ENCODE data around the gene SPOCK2.
"Not testable (repeated sequence)": the region's sequence is repeated elsewhere in the genome, so short reads cannot be mapped to it uniquely, and the experiment has no call there.

Gene SPOCK2

DNA sequence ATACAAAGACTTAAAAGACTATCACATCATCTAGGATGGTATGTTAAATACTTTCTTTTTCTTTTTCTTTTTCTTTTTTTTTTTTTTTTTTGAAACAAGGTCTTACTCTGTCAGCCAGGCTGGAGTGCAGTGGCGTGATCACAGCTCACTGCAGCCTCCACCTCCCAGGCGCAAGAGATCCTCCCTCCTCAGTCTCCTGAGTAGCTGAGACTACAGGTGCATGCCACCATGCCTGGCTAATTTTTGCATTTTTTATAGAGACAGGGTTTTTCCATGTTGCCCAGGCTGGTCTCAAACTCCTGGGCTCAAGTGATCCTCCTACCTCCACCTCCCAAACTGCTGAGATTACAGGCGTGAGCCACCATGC lies 19.6 kb upstream of the SPOCK2 start:
- H3K4me1 ChIP-seq (ENCODE audit: control insufficient read depth, insufficient read depth, low read length); H3K9me3 ChIP-seq (ENCODE audit: control insufficient read depth in 2 of 2, low read length in 2 of 2); H3K36me3 ChIP-seq (ENCODE audit: control insufficient read depth in 2 of 2, insufficient read depth in 2 of 2, low read length in 2 of 2); H3K27me3 ChIP-seq (ENCODE audit: control insufficient read depth in 1 of 2, insufficient read depth in 2 of 2, low read length in 2 of 2); H3K27ac ChIP-seq (ENCODE audit: low read length); H3K4me3 ChIP-seq (ENCODE audit: low read length in 2 of 2); H3K9ac ChIP-seq (ENCODE audit: low read length in 2 of 2): not testable (repeated sequence)

DNA sequence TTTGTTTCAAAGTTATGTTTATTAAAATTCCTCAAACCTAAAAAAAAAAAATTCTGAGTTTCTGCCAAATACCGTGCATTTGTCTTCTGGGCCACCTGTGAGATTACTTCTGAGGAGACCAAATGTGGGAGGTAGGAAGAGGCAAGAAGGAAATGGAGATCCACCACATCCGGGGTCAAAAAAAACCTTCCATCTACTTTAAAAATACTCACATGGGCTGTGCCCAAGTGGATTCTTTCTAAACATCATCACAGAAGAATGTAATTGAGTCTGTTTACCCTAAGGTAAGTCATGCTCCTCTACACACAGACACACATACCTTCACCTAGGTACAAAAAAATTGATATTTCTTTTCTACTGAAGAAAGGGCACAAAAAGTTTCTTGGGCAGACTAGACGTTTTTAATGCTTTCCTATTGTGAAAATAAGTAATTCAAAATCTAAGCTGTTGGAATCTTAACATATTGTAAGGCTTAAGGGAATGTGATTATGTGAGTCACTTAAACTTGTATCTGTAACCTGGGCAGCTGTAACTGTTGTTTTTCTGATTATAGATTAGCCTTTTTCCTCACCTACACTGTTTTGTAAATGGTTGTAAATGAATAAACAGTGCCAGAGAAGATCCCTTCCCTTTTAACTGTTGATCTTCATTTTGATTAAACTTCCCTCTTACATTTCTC lies 19.1 kb upstream of the SPOCK2 start:
- Histone ChIP-seq H3K36me3 (ENCODE audit: control insufficient read depth in 2 of 2, insufficient read depth in 2 of 2, low read length in 2 of 2) (peaks cover 0 to 2% of the 10 kb centered on the region in 2 donors), H3K4me3 (ENCODE audit: low read length in 2 of 2) (no peak overlapping the region), H3K4me1 (ENCODE audit: control insufficient read depth, insufficient read depth, low read length) (peaks cover 2% of the 10 kb centered on the region), H3K27me3 (ENCODE audit: control insufficient read depth in 1 of 2, insufficient read depth in 2 of 2, low read length in 2 of 2) (no peaks in the 10 kb centered on the region), H3K27ac (ENCODE audit: low read length) (no peak overlapping the region), H3K9ac (ENCODE audit: low read length in 2 of 2) (no peak overlapping the region), H3K9me3 (ENCODE audit: control insufficient read depth in 2 of 2, low read length in 2 of 2) (no peaks in the 10 kb centered on the region)

DNA sequence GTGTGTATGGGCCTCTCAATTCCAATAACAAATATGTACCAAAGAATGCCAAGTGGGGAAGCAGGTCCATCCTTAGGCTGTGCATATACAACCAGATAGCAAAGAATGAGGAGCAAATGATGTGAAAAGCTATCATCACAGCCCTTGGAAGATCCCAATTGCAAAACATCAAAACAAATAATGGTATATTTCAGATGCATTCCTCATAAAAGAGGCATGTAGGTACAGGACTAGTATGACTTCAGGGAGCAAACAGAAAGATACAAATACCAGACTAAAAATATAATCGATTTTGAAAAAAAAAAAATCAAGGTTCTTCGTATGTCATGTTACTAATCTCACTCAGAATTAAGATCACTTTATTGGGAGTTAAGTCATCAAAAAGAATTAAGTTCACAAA lies 18.5 kb upstream of the SPOCK2 start:
- no peak overlapping the region for H3K27ac ChIP-seq (ENCODE audit: low read length)
- H3K4me1 ChIP-seq (ENCODE audit: control insufficient read depth, insufficient read depth, low read length) = peaks cover 2% of the 10 kb centered on the region
- H3K9me3 ChIP-seq (ENCODE audit: control insufficient read depth in 2 of 2, low read length in 2 of 2) = no peaks in the 10 kb centered on the region
- no peak overlapping the region for H3K9ac ChIP-seq (ENCODE audit: low read length in 2 of 2)
- H3K4me3 ChIP-seq (ENCODE audit: low read length in 2 of 2) = no peak overlapping the region
- H3K27me3 ChIP-seq (ENCODE audit: control insufficient read depth in 1 of 2, insufficient read depth in 2 of 2, low read length in 2 of 2) = no peaks in the 10 kb centered on the region
- H3K36me3 ChIP-seq (ENCODE audit: control insufficient read depth in 2 of 2, insufficient read depth in 2 of 2, low read length in 2 of 2) = peaks cover 2 to 3% of the 10 kb centered on the region in 2 donors

DNA sequence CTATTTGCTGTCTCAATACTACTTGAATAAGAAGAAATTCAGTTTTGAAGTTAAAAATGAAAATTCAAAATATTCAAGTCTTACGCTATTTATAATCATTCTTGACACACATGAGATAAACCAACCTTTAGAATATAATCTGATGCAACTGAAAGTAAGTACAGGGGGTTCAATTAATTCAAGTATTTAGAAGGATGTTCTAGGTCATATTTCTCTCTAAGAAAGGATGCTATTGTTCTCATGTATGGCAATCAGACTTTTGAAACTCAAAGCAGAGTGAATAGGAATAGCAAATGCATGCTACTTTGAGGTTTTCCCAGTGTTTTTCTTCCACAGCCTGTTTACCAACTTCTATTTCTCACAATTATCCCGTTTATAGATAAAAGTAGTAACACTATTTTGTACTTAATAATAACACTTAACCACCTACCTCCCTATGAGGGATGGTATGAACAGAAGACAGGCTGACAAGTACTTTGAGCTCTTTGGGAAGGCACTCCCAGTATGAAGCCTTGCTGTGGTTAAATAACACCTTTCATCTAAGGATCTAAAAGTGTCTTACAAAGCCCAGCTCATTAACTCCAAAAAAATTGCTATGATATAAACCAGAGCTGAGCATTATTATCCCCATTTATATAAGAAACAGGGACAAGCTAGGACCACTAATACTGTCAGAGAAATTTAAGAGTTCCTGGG lies 18.0 kb upstream of the SPOCK2 start:
- peaks cover 3 to 5% of the 10 kb centered on the region in 2 donors for H3K36me3 ChIP-seq (ENCODE audit: control insufficient read depth in 2 of 2, insufficient read depth in 2 of 2, low read length in 2 of 2)
- H3K27me3 ChIP-seq (ENCODE audit: control insufficient read depth in 1 of 2, insufficient read depth in 2 of 2, low read length in 2 of 2) = no peaks in the 10 kb centered on the region
- H3K4me1 ChIP-seq (ENCODE audit: control insufficient read depth, insufficient read depth, low read length) = peaks cover 2% of the 10 kb centered on the region
- no peak overlapping the region for H3K9ac ChIP-seq (ENCODE audit: low read length in 2 of 2)
- no peak overlapping the region for H3K4me3 ChIP-seq (ENCODE audit: low read length in 2 of 2)
- no peaks in the 10 kb centered on the region for H3K9me3 ChIP-seq (ENCODE audit: control insufficient read depth in 2 of 2, low read length in 2 of 2)
- no peak overlapping the region for H3K27ac ChIP-seq (ENCODE audit: low read length)

DNA sequence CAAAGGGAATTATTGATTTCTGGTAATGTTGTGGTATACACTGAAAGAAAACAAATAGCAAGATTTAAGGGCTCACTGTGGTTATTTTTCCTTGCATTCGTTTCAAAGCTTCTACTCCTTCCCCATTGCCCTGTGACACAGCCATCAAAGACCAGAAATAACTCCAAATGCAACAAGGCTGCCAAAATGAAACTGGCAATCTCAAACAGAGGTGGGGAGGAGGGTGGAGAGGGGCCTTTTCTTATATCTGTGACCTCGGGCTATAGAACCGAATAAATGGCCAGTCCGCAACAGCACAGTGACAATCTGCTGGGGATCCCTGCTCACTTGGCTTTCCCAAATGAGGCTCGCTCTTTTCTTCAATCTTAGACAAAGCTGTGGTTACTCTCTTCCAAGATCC lies 17.4 kb upstream of the SPOCK2 start:
- Histone ChIP-seq H3K27me3 (ENCODE audit: control insufficient read depth in 1 of 2, insufficient read depth in 2 of 2, low read length in 2 of 2) (no peaks in the 10 kb centered on the region), H3K36me3 (ENCODE audit: control insufficient read depth in 2 of 2, insufficient read depth in 2 of 2, low read length in 2 of 2) (peaks cover 3 to 11% of the 10 kb centered on the region in 2 donors), H3K4me3 (ENCODE audit: low read length in 2 of 2) (no peak overlapping the region), H3K9ac (ENCODE audit: low read length in 2 of 2) (no peak overlapping the region), H3K9me3 (ENCODE audit: control insufficient read depth in 2 of 2, low read length in 2 of 2) (no peaks in the 10 kb centered on the region), H3K27ac (ENCODE audit: low read length) (no peak overlapping the region), H3K4me1 (ENCODE audit: control insufficient read depth, insufficient read depth, low read length) (peaks cover 2% of the 10 kb centered on the region)

DNA sequence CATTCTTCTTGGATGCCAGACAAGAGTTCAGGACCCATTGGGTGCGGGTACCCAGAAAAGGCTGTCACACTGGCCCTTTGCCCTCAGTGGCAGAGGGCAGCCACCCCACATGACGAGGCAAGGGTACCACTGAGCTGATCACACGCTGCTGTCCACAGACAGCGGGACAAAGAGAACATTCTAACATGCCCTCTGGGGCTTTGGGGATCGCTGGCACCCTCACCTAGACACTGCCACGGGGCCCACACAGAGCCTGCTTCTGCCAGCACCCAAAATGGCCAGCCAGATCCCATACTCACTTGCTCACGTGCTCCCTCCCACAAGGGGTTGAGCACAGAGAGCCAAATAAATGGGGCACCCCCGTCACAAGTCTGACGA lies 16.7 kb upstream of the SPOCK2 start:
- peak overlapping the region; percentile 11 for H3K27ac ChIP-seq (ENCODE audit: low read length)
- H3K36me3 ChIP-seq (ENCODE audit: control insufficient read depth in 2 of 2, insufficient read depth in 2 of 2, low read length in 2 of 2) = peaks cover 3 to 12% of the 10 kb centered on the region in 2 donors

DNA sequence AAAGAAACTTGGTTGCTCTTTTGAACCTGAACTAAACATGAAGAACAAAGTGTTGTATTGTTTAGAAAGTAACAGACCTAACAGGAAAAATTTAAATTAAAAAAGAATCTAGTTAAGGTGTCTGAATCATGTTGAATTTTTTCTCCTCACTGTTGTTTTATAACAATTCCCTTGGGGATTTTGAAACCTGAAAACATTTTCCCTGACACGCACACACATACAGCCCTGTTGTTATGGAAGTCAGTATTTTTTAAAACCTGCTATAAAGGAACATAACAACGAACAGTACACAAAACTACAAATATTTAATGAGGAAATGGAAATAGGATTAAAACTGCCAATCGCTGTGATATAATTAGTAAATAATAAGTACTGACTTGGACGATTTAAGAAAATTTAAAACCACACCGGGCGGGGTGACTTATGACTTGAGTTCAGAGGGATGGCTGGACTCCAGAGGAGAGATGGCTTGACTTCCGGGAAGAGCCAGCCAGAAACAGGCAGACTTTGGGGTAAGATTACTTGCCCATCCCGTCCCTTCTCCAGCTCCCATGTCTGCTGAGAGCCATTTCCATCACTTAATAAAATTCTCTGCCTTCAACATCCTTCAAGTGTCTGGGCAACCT lies 16.2 kb upstream of the SPOCK2 start:
- Histone ChIP-seq H3K27me3 (ENCODE audit: control insufficient read depth in 1 of 2, insufficient read depth in 2 of 2, low read length in 2 of 2) (no peaks in the 10 kb centered on the region), H3K4me3 (ENCODE audit: low read length in 2 of 2) (no peak overlapping the region), H3K4me1 (ENCODE audit: control insufficient read depth, insufficient read depth, low read length) (peaks cover 2% of the 10 kb centered on the region), H3K27ac (ENCODE audit: low read length) (peak overlapping the region; percentile 11), H3K9me3 (ENCODE audit: control insufficient read depth in 2 of 2, low read length in 2 of 2) (no peaks in the 10 kb centered on the region), H3K36me3 (ENCODE audit: control insufficient read depth in 2 of 2, insufficient read depth in 2 of 2, low read length in 2 of 2) (peaks cover 3 to 12% of the 10 kb centered on the region in 2 donors), H3K9ac (ENCODE audit: low read length in 2 of 2) (no peak overlapping the region)

More for the DNA sequence above, 16.7 kb upstream of the SPOCK2 start:
- no peaks in the 10 kb centered on the region for H3K9me3 ChIP-seq (ENCODE audit: control insufficient read depth in 2 of 2, low read length in 2 of 2)
- no peaks in the 10 kb centered on the region for H3K27me3 ChIP-seq (ENCODE audit: control insufficient read depth in 1 of 2, insufficient read depth in 2 of 2, low read length in 2 of 2)
- no peak overlapping the region for H3K4me3 ChIP-seq (ENCODE audit: low read length in 2 of 2)
- H3K4me1 ChIP-seq (ENCODE audit: control insufficient read depth, insufficient read depth, low read length) = peaks cover 2% of the 10 kb centered on the region
- no peak overlapping the region for H3K9ac ChIP-seq (ENCODE audit: low read length in 2 of 2)

DNA sequence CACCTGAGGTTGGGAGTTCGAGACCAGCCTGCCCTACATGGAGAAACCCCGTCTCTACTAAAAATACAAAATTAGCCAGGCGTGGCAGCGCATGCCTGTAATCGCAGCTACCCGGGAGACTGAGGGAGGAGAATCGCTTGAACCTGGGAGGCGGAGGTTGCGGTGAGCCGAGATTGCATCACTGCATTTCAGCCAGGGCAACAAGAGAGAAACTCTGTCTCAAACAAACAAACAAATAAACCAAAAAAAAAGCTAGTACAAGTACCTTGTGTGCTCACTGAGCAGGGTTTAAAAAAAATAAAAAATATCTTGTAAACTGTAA lies 11.2 kb upstream of the SPOCK2 start:
- Histone ChIP-seq H3K27me3 (ENCODE audit: control insufficient read depth in 1 of 2, insufficient read depth in 2 of 2, low read length in 2 of 2) (no peaks in the 10 kb centered on the region), H3K4me3 (ENCODE audit: low read length in 2 of 2) (no peak overlapping the region), H3K27ac (ENCODE audit: low read length) (no peak overlapping the region), H3K9me3 (ENCODE audit: control insufficient read depth in 2 of 2, low read length in 2 of 2) (no peaks in the 10 kb centered on the region), H3K4me1 (ENCODE audit: control insufficient read depth, insufficient read depth, low read length) (no peaks in the 10 kb centered on the region), H3K36me3 (ENCODE audit: control insufficient read depth in 2 of 2, insufficient read depth in 2 of 2, low read length in 2 of 2) (peaks cover 13 to 20% of the 10 kb centered on the region in 2 donors), H3K9ac (ENCODE audit: low read length in 2 of 2) (no peak overlapping the region)

DNA sequence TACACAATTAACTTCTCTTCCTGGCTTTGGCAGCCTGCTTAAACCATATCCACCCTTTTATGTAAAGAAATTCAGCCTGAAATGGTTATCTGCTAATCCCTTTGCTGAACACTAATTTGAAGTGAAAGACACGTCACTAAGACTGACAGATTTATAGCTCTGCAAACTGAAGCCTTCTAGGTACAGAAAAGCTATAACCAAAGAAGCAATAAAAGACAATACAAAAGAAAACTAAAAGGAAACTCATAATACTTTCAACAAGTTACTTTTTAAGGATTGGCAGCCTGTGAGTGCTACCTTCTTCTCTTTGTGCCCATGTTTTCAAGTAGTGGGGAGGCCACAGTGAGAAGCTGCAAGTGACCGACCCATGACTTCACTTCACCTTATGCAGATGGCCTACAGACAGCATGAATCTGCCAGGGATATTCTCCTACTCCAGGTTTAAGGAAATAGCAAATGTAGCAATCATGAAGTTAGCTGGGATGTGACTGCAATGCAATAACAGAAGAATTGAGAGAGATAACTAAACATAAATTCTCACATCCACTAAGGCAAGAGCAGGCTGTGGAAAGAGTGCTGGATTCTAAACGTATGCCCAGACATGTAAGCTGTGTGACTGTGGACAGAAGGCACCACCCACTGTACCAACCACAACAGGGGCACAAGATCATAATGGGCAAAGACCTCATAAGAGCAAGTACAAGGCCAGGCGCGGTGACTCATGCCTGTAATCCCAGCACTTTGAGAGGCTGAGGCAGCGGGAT lies 10.7 kb upstream of the SPOCK2 start:
- H3K27me3 ChIP-seq (ENCODE audit: control insufficient read depth in 1 of 2, insufficient read depth in 2 of 2, low read length in 2 of 2) = no peaks in the 10 kb centered on the region
- no peak overlapping the region for H3K27ac ChIP-seq (ENCODE audit: low read length)
- no peak overlapping the region for H3K9ac ChIP-seq (ENCODE audit: low read length in 2 of 2)
- H3K36me3 ChIP-seq (ENCODE audit: control insufficient read depth in 2 of 2, insufficient read depth in 2 of 2, low read length in 2 of 2) = peaks cover 13 to 20% of the 10 kb centered on the region in 2 donors
- H3K4me1 ChIP-seq (ENCODE audit: control insufficient read depth, insufficient read depth, low read length) = no peaks in the 10 kb centered on the region
- no peak overlapping the region for H3K4me3 ChIP-seq (ENCODE audit: low read length in 2 of 2)
- H3K9me3 ChIP-seq (ENCODE audit: control insufficient read depth in 2 of 2, low read length in 2 of 2) = no peaks in the 10 kb centered on the region

DNA sequence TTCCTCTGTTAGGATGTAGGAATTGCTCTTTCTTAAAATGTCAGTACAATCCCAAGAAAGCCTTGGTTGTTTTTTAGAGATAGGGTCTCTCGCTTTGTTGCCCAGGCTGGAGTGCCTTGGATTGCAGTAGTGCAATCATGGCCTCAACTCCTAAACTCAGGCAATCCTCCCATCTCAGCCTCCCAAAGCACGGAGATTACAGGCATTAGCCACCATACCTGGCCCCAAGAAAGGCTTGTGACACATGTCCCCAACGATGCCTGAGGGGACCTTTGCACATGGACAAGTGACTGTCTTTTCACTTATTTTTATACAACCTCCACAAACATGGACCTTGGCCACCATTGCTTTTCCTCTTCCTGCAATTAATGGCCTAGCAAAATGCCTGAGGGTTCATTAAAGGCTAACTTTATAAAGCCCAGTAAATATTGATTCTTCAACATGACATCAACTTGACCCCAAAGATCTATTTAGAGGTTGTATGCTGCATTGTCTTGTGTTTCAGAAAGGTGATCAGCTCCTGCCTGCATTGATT lies 10.0 kb upstream of the SPOCK2 start:
- Histone ChIP-seq H3K4me3 (ENCODE audit: low read length in 2 of 2) (no peak overlapping the region), H3K9ac (ENCODE audit: low read length in 2 of 2) (no peak overlapping the region), H3K4me1 (ENCODE audit: control insufficient read depth, insufficient read depth, low read length) (no peaks in the 10 kb centered on the region), H3K27me3 (ENCODE audit: control insufficient read depth in 1 of 2, insufficient read depth in 2 of 2, low read length in 2 of 2) (no peaks in the 10 kb centered on the region), H3K36me3 (ENCODE audit: control insufficient read depth in 2 of 2, insufficient read depth in 2 of 2, low read length in 2 of 2) (peaks cover 13 to 20% of the 10 kb centered on the region in 2 donors), H3K9me3 (ENCODE audit: control insufficient read depth in 2 of 2, low read length in 2 of 2) (no peaks in the 10 kb centered on the region), H3K27ac (ENCODE audit: low read length) (no peak overlapping the region)
